Mesothelial cell of epicardium (in vitro differentiated cells): ENCODE data around the gene IFNK. TPM values are rescaled to one million over a fixed set of nuclear protein-coding genes. Genes with fewer than 3 reads are reported as not detected.

Source experiments
- DNase-seq, 2 experiments: peaks; one replicate each; pipeline ENCODE4 v3.0.0; 2021; ENCODE audit warnings: low spot score in 2 of 2; ENCODE audit not compliant: unreplicated experiment in 2 of 2
- H3K27ac Mint-ChIP-seq: 2 replicates; pipeline ENCODE4 v1.8.0; 2021; ENCODE audit warnings: mixed read lengths
- H3K27me3 Mint-ChIP-seq: 2 replicates; pipeline ENCODE4 v1.8.0; 2021; ENCODE audit warnings: low read depth, mixed read lengths
- H3K36me3 Mint-ChIP-seq: 2 replicates; pipeline ENCODE4 v1.8.0; 2021; ENCODE audit warnings: mixed read lengths
- H3K4me1 Mint-ChIP-seq: 2 replicates; pipeline ENCODE4 v1.8.0; 2021; ENCODE audit warnings: mixed read lengths
- H3K4me3 Mint-ChIP-seq: 2 replicates; pipeline ENCODE4 v1.8.0; 2021; ENCODE audit warnings: mild to moderate bottlenecking, moderate library complexity, mixed read lengths
- H3K9me3 Mint-ChIP-seq: 2 replicates; pipeline ENCODE4 v1.8.0; 2021; ENCODE audit warnings: mixed read lengths
- total RNA-seq: library from RNA; stranded (reverse); gene quantifications from 3 replicates; pipeline ENCODE4 v1.2.1, GENCODE V29; 2021
- TF ChIP-seq, protein P1 (sequence below): fragments of 200-600 bp; sonication (generic); IDR thresholded peaks from one replicate; pipeline ENCODE4 v1.5.0; 2021; ENCODE audit warnings: antibody characterized with exemption; ENCODE audit not compliant: unreplicated experiment

IFNK gene
- total RNA-seq, 1 donor from 2014 or later, result not detected

DNA sequence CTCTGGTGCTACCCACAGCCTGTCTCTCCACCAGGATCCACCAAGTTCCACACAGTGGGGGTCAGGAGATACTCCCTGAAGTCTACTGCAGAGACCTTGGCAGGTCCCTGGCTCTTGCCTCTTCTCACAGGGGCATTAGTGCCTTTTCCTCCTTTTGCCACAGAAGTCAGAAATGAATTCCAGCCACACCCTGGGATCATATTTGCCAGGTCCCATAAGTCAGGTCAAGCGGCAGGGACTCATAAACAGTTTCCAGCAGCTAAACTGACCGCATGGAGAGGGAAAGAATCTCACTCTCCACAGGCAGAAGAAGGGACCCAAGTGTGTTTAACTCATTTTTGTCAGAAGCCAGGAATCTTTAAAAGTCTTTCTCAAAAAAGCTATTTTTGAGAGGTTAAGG is 13.3 kb upstream of the IFNK start:
- H3K36me3 Mint-ChIP-seq, result peaks cover 18% of the 10 kb centered on the region
- H3K4me3 Mint-ChIP-seq, result no peak overlapping the region
- no peak for DNase-seq
- no peaks in the 10 kb centered on the region for H3K27me3 Mint-ChIP-seq
- H3K9me3 Mint-ChIP-seq, result peaks cover 5% of the 10 kb centered on the region
- no peak overlapping the region for H3K27ac Mint-ChIP-seq
- no peaks in the 10 kb centered on the region for H3K4me1 Mint-ChIP-seq
- TF ChIP-seq, protein P1, sequence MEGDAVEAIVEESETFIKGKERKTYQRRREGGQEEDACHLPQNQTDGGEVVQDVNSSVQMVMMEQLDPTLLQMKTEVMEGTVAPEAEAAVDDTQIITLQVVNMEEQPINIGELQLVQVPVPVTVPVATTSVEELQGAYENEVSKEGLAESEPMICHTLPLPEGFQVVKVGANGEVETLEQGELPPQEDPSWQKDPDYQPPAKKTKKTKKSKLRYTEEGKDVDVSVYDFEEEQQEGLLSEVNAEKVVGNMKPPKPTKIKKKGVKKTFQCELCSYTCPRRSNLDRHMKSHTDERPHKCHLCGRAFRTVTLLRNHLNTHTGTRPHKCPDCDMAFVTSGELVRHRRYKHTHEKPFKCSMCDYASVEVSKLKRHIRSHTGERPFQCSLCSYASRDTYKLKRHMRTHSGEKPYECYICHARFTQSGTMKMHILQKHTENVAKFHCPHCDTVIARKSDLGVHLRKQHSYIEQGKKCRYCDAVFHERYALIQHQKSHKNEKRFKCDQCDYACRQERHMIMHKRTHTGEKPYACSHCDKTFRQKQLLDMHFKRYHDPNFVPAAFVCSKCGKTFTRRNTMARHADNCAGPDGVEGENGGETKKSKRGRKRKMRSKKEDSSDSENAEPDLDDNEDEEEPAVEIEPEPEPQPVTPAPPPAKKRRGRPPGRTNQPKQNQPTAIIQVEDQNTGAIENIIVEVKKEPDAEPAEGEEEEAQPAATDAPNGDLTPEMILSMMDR, result no peak

DNA sequence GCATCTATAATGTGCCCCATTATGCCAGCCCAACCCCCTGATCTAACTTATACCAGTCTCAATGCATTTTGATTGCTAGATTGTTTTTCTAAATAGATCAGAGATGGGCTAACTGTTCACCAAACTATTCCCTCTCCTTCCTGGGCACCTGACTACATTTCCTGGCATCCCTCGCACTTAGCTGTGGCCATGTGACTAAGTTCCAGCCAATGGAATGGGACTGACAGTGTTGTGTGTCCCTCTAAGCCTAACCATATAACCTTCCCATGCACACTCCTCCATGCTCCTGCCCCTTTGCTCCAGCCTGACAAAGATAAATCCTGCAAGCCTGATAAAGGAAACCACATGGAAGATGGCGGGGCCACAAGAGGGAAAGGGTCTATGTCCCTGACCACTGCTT is 12.3 kb upstream of the IFNK start:
- Mint-ChIP-seq H3K4me3 (no peak overlapping the region), H3K36me3 (peaks cover 14% of the 10 kb centered on the region), H3K27ac (no peak overlapping the region), H3K4me1 (no peaks in the 10 kb centered on the region), H3K9me3 (no peaks in the 10 kb centered on the region), H3K27me3 (no peaks in the 10 kb centered on the region)
- no peak for DNase-seq
- TF ChIP-seq, protein P1, result no peak

DNA sequence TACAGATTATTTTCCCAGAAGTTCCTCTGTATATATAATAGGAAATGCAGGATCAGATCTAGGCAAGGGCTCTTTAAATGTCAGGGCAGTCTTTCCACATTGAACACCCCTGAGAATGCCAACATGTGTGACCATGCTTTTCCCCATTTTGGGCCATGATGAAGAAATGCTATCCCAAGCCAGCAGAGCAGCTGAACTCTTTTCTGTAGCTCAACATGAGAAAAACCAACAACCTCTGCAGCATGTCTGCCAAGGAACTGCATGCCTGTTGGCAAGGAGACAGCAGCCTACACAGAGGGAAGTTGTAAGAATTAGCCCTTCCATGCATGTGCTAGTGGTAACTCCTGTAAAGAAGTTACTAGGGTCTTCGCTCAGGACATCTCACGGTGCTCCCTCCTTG is 9.5 kb upstream of the IFNK start:
- no peak overlapping the region for H3K27ac Mint-ChIP-seq
- TF ChIP-seq, protein P1, result no peak
- DNase-seq, result no peak
- no peak overlapping the region for H3K4me3 Mint-ChIP-seq
- no peaks in the 10 kb centered on the region for H3K27me3 Mint-ChIP-seq
- H3K9me3 Mint-ChIP-seq, result no peaks in the 10 kb centered on the region
- no peaks in the 10 kb centered on the region for H3K36me3 Mint-ChIP-seq
- H3K4me1 Mint-ChIP-seq, result peaks cover 3% of the 10 kb centered on the region

DNA sequence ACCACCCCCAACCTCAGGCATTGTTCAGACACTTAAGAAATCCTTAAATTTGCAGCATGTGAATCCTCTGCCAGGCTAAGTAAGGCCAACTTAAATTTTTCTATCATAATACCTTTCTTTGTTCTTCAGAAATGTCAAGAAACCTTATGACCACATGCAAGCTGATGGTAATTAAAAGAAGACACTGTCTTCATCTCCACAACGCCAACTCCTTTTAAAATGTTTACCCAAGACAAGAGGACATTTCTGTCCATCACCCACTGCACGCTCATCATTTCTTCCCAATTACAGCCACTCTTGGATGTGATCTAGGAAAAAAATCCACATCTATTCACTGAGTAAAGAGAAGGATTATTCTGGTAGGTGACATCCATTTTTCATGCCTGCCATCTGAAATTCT is 6.1 kb upstream of the IFNK start:
- H3K9me3 Mint-ChIP-seq, result no peaks in the 10 kb centered on the region
- H3K4me1 Mint-ChIP-seq, result peaks cover 7% of the 10 kb centered on the region
- no peak overlapping the region for H3K27ac Mint-ChIP-seq
- TF ChIP-seq, protein P1, result no peak
- H3K36me3 Mint-ChIP-seq, result no peaks in the 10 kb centered on the region
- DNase-seq, result no peak
- no peaks in the 10 kb centered on the region for H3K27me3 Mint-ChIP-seq
- no peak overlapping the region for H3K4me3 Mint-ChIP-seq

DNA sequence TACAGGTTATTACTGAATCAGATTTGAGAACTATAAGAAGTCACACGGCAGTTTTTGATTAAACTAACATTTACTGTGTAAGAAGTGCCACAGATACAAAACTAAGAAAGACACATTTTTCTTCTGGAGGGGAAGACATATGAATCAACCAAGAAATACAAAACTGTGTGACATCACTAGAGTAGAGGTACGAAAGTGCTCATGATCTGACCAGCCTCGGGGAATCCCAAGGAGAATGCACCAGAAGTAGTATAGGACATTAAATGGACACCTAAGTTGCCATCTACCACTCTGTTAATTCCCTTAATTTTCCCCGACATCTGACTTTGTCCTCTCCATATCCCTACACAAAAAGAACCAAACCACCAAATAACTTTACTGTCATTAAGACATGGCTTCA is 5.3 kb upstream of the IFNK start:
- TF ChIP-seq, protein P1, result no peak
- Mint-ChIP-seq H3K27ac (no peak overlapping the region), H3K4me3 (no peak overlapping the region), H3K36me3 (no peaks in the 10 kb centered on the region), H3K9me3 (no peaks in the 10 kb centered on the region), H3K27me3 (no peaks in the 10 kb centered on the region), H3K4me1 (peaks cover 7% of the 10 kb centered on the region)
- DNase-seq, result no peak
